HG03175 (cell line): ENCODE measurements around the gene KIN.
"Not testable (repeated sequence)": the region's sequence is repeated elsewhere in the genome, so short reads cannot be mapped to it uniquely, and the experiment has no call there.

Experiments
- ATAC-seq: cut with Tn5 transposase; IDR thresholded peaks from one replicate; pipeline ENCODE4 v1.9.1; 2021; ENCODE audit warnings: mild to moderate bottlenecking, moderate library complexity; ENCODE audit not compliant: unreplicated experiment

Gene KIN

GRCh38 chr10:7787857-7788638 lies at the start of gene KIN, which contains the start of gene ATP5F1C:
Gene KIN (minus strand): TSS chr10:7787993. CDS start chr10:7787933, 60 bp downstream.
Gene ATP5F1C (plus strand): TSS chr10:7788177. CDS start chr10:7788208, 31 bp downstream.
- ATAC-seq: peak; percentile 91

DNA sequence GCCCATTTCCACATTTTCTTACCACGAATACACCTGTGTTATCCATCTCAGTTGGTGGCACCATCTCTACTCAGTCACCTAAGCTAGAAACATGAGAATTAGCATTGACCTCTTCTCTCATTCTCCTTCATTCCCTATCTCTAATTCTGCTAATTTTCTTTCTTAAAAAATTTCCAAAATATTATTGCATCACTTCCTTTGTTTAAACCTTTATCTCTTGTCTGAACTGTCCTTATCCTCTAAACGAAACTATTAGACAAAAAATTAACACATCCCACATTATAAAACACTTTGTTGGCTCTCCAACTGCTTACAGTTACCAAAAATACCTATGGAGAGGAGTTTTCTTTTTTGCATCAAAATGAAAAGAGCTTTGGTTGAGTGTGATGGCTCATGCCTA lies 48.8 kb upstream of the KIN start:
- ATAC-seq: no peak

DNA sequence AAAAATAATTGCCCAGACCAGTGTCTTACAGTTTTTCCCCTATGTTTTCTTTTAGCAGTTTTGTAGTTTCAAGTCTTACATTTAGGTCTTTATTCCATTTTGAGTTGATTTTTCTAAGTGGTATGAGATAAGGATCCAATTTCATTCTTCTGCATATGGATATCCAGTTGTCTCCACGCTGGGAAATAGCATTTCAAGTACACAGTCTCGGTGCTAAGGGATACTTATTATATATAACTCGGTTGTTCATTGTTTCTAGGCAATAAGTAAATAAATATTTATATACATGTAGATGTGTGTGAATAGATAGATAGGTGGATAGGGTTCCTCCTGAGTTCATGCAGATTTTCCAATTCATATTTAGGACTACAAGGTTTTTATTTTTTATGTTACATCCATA lies 46.5 kb upstream of the KIN start:
- no peak for ATAC-seq

GRCh38 chr10:7833210-7833609 lies 45.4 kb upstream of the KIN start:
- ATAC-seq: no peak

DNA sequence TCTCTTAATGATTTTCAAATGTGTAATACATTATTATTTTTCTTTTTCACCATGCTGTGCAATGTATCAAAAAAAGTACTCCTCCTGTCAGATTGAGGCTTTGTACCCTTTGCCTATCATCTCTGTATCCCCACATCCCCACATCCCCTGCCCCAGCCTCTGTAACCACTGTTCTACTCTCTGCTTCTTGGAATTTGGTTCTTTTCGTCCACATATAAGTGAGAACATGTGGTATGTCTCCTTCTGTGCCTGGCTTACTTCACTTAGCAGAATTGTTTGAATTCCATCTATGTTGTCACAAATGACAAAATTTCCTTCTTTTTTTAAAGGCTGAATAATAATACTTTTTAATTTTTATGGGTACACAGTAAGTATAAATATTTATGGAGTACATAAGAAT lies 44.3 kb upstream of the KIN start:
- ATAC-seq: no peak

GRCh38 chr10:7829289-7829834 lies 41.6 kb upstream of the KIN start:
- no peak for ATAC-seq

DNA sequence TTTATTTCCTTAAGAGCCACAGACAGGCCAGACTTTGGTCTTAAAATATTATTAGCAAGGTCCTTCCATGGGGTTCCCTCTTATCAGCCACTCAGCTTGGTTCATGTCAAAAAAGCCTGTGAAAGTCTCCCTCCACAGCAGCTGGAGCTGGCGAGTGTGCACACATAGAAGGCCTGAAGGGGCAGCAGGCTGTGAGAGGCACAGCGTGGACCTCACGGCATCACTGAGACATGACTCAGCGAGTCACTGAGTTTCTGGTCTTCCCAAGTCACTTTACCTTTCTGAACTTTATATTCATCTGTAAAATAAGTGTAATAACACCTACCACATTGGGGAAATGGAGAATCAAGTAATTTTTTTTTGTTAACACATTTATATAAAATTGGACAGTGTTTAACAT lies 39.2 kb upstream of the KIN start:
- ATAC-seq: no peak

DNA sequence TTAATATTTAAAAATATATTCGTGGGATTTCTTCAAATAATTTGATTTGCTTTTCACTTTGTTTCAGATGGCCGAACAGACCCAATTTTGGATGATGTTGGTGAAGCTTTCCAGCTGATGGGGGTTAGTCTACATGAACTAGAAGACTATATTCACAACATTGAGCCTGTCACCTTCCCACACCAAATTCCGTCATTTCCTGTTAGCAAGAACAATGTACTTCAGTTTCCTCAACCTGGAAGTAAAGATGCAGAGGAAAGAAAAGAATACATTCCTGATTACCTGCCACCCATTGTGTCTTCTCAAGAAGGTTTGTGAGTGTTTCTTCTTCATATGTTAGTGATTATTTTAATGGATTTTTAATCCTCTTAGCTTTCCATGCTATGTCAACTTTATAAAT lies 36.5 kb upstream of the KIN start:
- no peak for ATAC-seq

DNA sequence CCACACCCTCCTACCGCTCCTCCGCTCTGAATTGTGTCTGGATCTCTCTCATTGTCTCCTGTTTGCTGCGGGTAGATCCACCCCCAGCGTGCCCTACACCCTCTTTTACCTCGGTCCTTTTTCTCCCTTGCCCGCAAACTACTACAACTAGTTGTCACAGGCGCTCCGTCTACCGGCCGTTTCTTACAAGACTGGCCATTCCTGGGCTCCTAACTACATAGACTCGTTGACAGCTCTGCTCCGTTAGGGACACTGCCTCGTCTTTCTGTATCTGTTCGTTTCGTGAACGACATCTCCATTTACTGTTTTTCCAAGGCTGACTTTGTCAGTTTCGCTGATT lies 31.3 kb upstream of the KIN start:
- ATAC-seq: peak; percentile 48

GRCh38 chr10:7818295-7819120 lies 30.7 kb upstream of the KIN start, which contains the start of gene TAF3:
Gene TAF3 (plus strand): TSS chr10:7818505. CDS start chr10:7818710, 205 bp downstream.
- ATAC-seq: peak; percentile 79

DNA sequence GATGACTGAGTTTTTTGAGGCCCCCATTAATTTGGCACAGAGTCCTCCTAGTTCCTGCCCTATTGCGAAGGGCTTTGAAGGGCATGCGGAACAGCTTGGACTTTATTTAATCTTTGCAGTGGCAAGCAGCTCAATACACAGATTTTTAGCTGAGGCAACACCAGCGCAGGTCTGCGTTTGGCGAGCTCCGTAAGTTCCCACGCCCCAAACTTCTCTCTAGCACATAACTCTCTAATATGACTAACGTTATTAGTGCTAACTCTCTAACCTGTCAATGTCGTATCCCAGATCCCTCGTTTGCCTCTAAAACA lies 30.1 kb upstream of the KIN start:
- peak; percentile 19 for ATAC-seq

DNA sequence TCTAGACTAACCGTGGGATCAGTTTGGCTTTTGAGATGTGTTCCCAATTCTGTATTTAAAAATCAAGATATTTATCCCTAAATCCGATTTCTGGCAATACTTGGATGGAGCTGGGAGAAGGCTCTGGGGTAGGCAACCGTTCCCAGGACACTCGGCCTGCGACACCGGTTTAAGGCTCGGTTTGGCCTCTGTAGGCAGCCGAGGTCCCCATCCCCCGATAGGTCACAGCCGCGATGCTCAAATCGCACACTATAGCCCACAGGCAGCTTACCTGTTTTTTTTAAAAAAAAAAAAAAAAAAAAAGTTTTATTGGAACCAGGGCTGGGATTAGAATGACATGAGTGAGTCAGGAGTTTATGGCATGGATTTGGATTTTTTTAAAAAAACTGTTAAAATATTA lies 29.8 kb upstream of the KIN start:
- no peak for ATAC-seq

GRCh38 chr10:7813481-7813880 lies 25.7 kb upstream of the KIN start:
- no peak for ATAC-seq

DNA sequence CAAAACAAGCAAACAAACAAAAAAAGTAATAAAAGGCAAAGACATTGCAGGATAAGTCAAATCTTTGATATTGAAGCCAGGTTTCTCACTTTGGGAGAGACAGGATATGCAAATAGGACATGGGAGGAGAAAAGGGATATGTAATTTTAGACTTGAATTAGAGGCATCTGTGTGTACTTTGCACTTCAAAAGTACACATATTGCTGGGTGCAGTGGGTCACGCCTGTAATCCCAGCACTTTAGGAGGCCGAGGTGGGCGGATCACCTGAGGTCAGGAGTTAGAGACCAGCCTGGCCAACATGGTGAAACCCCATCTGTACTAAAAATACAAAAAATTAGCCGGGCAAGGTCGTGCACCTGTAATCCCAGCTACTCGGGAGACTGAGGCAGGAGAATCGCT lies 23.9 kb upstream of the KIN start:
- ATAC-seq: not testable (repeated sequence)

GRCh38 chr10:7811000-7811399 lies 23.2 kb upstream of the KIN start:
- no peak for ATAC-seq

DNA sequence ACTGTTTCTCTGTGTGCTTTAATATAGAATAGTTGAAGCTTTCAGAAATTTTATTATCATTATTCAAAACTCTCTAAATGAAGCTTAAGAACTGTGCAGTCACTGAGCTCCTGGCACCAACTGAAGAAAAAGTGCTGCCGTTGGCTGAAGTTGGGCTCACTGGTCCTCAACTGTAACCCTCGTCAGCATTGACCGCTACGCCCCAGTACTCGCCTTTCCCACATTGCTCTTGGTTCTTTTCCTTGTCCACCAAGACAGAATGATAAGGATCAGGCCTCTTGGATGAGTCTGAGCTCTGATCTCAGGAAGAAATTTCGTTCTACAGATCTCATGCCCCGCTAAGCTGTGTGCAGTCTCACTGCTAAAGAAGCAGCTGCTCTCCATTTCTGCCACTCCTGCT lies 22.6 kb upstream of the KIN start:
- no peak for ATAC-seq

GRCh38 chr10:7808686-7809267 lies 21.0 kb upstream of the KIN start:
- no peak for ATAC-seq

- ATAC-seq: no peak
Measured at GRCh38 chr10:7804741-7805140, 16.9 kb upstream of the KIN start.

GRCh38 chr10:7804216-7804615 lies 16.4 kb upstream of the KIN start:
- ATAC-seq: no peak

GRCh38 chr10:7802606-7803005 lies 14.8 kb upstream of the KIN start:
- no peak for ATAC-seq

DNA sequence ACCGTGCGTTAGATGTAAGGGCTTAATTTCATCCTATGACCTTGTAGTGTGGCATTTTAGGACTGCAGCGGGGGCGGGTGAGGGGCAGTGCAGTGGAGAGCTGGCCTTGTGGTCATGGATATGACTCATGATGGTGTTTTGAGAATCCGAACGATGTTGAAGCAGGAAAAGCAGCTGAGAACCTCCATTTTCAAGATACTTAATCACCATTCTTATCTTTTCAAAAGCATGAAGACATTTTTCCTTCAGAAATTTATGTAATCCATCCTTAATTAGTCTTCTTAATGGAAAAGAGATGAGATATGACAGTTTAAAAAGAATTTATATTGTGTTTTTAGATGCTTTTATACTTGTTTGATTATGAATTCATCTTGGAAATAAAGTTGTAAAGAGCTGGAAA lies 9.8 kb upstream of the KIN start:
- no peak for ATAC-seq

GRCh38 chr10:7795605-7796004 lies 7.8 kb upstream of the KIN start:
- ATAC-seq: no peak
